Measurements from ENCODE around the gene TSPAN16. TPM values are rescaled to one million over a fixed set of nuclear protein-coding genes. Genes with fewer than 3 reads are reported as not detected.

The TSPAN16 gene
- total RNA-seq, 4 donors from 2014 or later: not detected

DNA sequence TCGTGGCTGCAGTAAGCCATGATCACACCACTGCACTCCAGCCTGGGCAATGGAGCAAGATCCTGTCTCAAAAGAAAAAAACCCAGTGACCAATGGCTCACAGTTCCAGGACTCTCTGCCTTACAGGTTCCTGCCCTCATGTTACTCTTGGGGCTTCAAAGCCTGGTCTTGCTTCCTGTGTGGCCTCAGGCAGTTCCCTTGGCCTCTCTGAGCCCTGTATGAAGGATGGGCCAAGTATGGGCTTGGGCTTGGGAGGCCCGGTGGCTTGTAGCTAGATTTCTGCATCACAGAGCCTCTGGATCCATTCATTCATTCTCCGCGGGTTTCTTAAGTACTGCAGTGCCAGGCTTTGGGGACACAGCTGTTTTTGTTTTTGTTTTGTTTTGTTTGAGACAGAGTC, 780 bp upstream of the TSPAN16 start:
- H3K27ac ChIP-seq: no peak overlapping the region
- H3K9me3 ChIP-seq: no peaks in the 10 kb centered on the region
- intact Hi-C loops (cut with DNase I): loop anchor here (5.0 to 10.0 kb wide), 2 partner anchors 87 to 150 kb away; partner anchors contain the start of gene EPOR
- no peaks in the 10 kb centered on the region for H3K36me3 ChIP-seq
- no peak for DNase-seq
- 74 to 85% methylated on average over 3 to 4 of the region's 4 CpGs for WGBS, 2 donors
- H3K4me1 ChIP-seq: peaks cover 0 to 28% (median 4%) of the 10 kb centered on the region in 3 donors
- no peaks in the 10 kb centered on the region for H3K27me3 ChIP-seq
- TF ChIP-seq, protein P1, sequence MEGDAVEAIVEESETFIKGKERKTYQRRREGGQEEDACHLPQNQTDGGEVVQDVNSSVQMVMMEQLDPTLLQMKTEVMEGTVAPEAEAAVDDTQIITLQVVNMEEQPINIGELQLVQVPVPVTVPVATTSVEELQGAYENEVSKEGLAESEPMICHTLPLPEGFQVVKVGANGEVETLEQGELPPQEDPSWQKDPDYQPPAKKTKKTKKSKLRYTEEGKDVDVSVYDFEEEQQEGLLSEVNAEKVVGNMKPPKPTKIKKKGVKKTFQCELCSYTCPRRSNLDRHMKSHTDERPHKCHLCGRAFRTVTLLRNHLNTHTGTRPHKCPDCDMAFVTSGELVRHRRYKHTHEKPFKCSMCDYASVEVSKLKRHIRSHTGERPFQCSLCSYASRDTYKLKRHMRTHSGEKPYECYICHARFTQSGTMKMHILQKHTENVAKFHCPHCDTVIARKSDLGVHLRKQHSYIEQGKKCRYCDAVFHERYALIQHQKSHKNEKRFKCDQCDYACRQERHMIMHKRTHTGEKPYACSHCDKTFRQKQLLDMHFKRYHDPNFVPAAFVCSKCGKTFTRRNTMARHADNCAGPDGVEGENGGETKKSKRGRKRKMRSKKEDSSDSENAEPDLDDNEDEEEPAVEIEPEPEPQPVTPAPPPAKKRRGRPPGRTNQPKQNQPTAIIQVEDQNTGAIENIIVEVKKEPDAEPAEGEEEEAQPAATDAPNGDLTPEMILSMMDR (IDR thresholded peaks at IDR 0.05): no peak
- TF ChIP-seq POLR2A (IDR thresholded peaks at IDR 0.05): no peak
- H3K4me3 ChIP-seq: no peak overlapping the region

- H3K27me3 ChIP-seq: no peaks in the 10 kb centered on the region
- H3K27ac ChIP-seq: peak overlapping the region in 2 of 4 donors; percentile 39 to 43
- H3K4me1 ChIP-seq: peaks cover 0 to 28% (median 4%) of the 10 kb centered on the region in 3 donors
- DNase-seq: no peak
- intact Hi-C loops (cut with DNase I): loop anchor here (5.0 to 10.0 kb wide), 2 partner anchors 86 to 149 kb away; partner anchors contain the start of gene EPOR
- no peak for TF ChIP-seq POLR2A (IDR thresholded peaks at IDR 0.05)
- TF ChIP-seq, protein P1 (IDR thresholded peaks at IDR 0.05): no peak
- H3K9me3 ChIP-seq: no peaks in the 10 kb centered on the region
- WGBS, 2 donors: 36 to 39% methylated on average over 7 of the region's 7 CpGs
- no peaks in the 10 kb centered on the region for H3K36me3 ChIP-seq
- H3K4me3 ChIP-seq: no peak overlapping the region
These were observed 304 bp downstream of the TSPAN16 start for GRCh38 chr19:11296264-11296663.

DNA sequence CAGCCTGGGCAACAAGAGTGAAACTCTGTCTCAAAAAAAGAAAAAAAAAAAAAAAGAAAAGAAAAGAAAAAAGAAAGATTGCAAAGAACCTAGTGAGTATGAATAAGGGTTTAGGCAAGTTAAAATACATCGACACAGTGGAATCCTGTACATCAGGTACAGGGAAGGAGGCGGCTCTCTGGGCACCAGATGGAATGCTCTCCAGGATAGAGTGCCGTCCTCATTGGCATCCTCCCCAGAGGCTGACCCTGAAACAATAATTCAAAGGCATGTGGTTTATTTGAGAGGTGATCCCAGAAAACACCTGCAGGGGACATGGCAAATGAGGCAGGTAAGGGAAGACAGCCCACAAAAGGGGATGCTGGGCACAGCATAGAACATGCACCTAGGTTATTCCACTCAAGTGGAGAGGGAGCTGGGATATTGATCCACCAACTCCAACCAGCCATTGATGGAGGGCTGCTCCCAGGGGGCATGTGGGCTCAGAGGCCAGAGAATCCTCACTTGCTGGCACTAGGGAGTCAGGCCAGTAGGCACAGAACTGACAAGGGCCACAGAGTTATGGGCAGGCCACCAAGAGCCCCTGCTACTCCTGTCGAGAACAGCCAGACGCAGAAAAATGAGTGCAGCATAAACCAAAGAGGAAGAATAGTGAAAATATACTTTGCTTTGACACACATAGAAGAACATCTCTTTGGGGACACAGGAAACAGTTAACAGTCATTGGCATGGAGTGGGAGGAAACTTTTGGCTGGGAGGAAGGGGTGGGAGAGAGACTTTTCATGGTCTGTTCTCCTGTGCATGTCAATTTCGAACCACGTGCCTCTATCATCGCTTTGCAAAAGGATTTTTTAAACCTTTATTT, 4.2 kb downstream of the TSPAN16 start:
- WGBS, 2 donors: 66 to 74% methylated on average over 6 to 8 of the region's 8 CpGs
- Histone ChIP-seq H3K27ac (no peak overlapping the region), H3K4me1 (peaks cover 0 to 15% (median 0%) of the 10 kb centered on the region in 3 donors), H3K4me3 (no peak overlapping the region), H3K27me3 (peaks cover 0 to 6% (median 0%) of the 10 kb centered on the region in 4 donors), H3K9me3 (no peaks in the 10 kb centered on the region), H3K36me3 (no peaks in the 10 kb centered on the region)
- intact Hi-C loops (cut with DNase I): loop anchor here (5.0 to 10.0 kb wide), 2 partner anchors 82 to 145 kb away; partner anchors contain the start of gene EPOR
- no peak for DNase-seq
- TF ChIP-seq, protein P1 (IDR thresholded peaks at IDR 0.05): no peak
- no peak for TF ChIP-seq POLR2A (IDR thresholded peaks at IDR 0.05)

- WGBS, 2 donors: 81% methylated on average over 11 of the region's 11 CpGs
- H3K27me3 ChIP-seq: peaks cover 0 to 6% (median 0%) of the 10 kb centered on the region in 4 donors
- H3K4me3 ChIP-seq: no peak overlapping the region
- H3K27ac ChIP-seq: no peak overlapping the region
- intact Hi-C loops (cut with DNase I): no loop called here
- peaks cover 0 to 13% (median 0%) of the 10 kb centered on the region in 3 donors for H3K4me1 ChIP-seq
- DNase-seq: no peak
- H3K9me3 ChIP-seq: no peaks in the 10 kb centered on the region
- H3K36me3 ChIP-seq: no peaks in the 10 kb centered on the region
- no peak for TF ChIP-seq POLR2A (IDR thresholded peaks at IDR 0.05)
- TF ChIP-seq, protein P1 (IDR thresholded peaks at IDR 0.05): no peak
These were observed 4.8 kb downstream of the TSPAN16 start for GRCh38 chr19:11300811-11301120.

- peaks cover 0 to 16% (median 0%) of the 10 kb centered on the region in 4 donors for H3K27me3 ChIP-seq
These were observed 9.0 kb downstream of the TSPAN16 start for GRCh38 chr19:11304936-11305335.

More at GRCh38 chr19:11304936-11305335, 9.0 kb downstream of the TSPAN16 start:
- no peak for DNase-seq
- Histone ChIP-seq H3K4me3 (no peak overlapping the region), H3K9me3 (no peaks in the 10 kb centered on the region), H3K36me3 (no peaks in the 10 kb centered on the region), H3K27ac (no peak overlapping the region), H3K4me1 (no peaks in the 10 kb centered on the region)
- no peak for TF ChIP-seq POLR2A (IDR thresholded peaks at IDR 0.05)
- TF ChIP-seq, protein P1 (IDR thresholded peaks at IDR 0.05): no peak
- intact Hi-C loops (cut with DNase I): no loop called here
- WGBS, 2 donors: 51 to 62% methylated on average over 4 to 5 of the region's 5 CpGs

Measured in esophagus squamous epithelium (tissue), 5 donors.